PC-3 (cell line): ENCODE measurements around the gene KPNA5.
"Not testable (repeated sequence)": the region's sequence is repeated elsewhere in the genome, so short reads cannot be mapped to it uniquely, and the experiment has no call there.

Experiments used
- EZH2 ChIP-seq: fragments of 300-600 bp; sonication (generic); IDR thresholded peaks from one replicate; pipeline ENCODE4 v1.6.1; 2017; ENCODE audit warnings: antibody characterized with exemption, mild to moderate bottlenecking, low read length; ENCODE audit not compliant: unreplicated experiment
- EZH2phosphoT487 ChIP-seq: fragments of 300-600 bp; sonication (generic); IDR thresholded peaks from 2 replicates; pipeline ENCODE4 v1.6.1; 2018; ENCODE audit warnings: mild to moderate bottlenecking, antibody characterized with exemption, low read length, borderline replicate concordance
- TF ChIP-seq, protein P1 (sequence below): fragments of 300-600 bp; sonication (generic); conservative IDR thresholded peaks from 2 replicates; pipeline ENCODE4 v1.5.1; 2017; ENCODE audit warnings: antibody characterized with exemption, low read depth, mild to moderate bottlenecking, low read length

DNA sequence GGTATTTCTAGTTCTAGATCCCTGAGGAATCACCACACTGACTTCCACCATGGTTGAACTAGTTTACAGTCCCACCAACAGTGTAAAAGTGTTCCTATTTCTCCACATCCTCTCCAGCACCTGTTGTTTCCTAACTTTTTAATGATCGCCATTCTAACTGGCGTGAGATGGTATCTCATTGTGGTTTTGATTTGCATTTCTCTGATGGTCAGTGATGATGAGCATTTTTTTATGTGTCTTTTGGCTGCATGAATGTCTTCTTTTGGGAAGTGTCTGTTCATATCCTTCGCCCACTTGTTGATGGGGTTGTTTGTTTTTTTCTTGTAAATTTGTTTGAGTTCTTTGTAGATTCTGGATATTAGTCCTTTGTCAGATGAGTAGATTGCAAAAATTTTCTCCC is 12.3 kb downstream of the KPNA5 start:
- TF ChIP-seq, protein P1, sequence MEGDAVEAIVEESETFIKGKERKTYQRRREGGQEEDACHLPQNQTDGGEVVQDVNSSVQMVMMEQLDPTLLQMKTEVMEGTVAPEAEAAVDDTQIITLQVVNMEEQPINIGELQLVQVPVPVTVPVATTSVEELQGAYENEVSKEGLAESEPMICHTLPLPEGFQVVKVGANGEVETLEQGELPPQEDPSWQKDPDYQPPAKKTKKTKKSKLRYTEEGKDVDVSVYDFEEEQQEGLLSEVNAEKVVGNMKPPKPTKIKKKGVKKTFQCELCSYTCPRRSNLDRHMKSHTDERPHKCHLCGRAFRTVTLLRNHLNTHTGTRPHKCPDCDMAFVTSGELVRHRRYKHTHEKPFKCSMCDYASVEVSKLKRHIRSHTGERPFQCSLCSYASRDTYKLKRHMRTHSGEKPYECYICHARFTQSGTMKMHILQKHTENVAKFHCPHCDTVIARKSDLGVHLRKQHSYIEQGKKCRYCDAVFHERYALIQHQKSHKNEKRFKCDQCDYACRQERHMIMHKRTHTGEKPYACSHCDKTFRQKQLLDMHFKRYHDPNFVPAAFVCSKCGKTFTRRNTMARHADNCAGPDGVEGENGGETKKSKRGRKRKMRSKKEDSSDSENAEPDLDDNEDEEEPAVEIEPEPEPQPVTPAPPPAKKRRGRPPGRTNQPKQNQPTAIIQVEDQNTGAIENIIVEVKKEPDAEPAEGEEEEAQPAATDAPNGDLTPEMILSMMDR = not testable (repeated sequence)
- not testable (repeated sequence) for TF ChIP-seq EZH2, EZH2phosphoT487
